ENCODE data around the gene GALM.

- TF ChIP-seq POLR2A (IDR thresholded peaks at IDR 0.05; ENCODE audit: low read length): no peak
- no peak for TF ChIP-seq GATA1 (IDR thresholded peaks at IDR 0.05; ENCODE audit: low read depth, low read length)
Measured at GRCh38 chr2:38704664-38705063, 38.8 kb downstream of the GALM start.
